Osteocyte (in vitro differentiated cells): ENCODE data around the gene GSK3B. TPM values are rescaled to one million over a fixed set of nuclear protein-coding genes. Genes with fewer than 3 reads are reported as not detected.

Experiments
- DNase-seq: peaks from one replicate; pipeline ENCODE4 v3.0.0; 2021; ENCODE audit warnings: mixed read lengths; ENCODE audit not compliant: unreplicated experiment; ENCODE audit errors: extremely low spot score
- H3K27ac Mint-ChIP-seq: one replicate; pipeline ENCODE4 v1.8.0; 2021; ENCODE audit warnings: mild to moderate bottlenecking, mixed read lengths; ENCODE audit not compliant: unreplicated experiment
- H3K27me3 Mint-ChIP-seq: one replicate; pipeline ENCODE4 v1.8.0; 2021; ENCODE audit warnings: mixed read lengths; ENCODE audit not compliant: unreplicated experiment
- H3K36me3 Mint-ChIP-seq: one replicate; pipeline ENCODE4 v1.8.0; 2021; ENCODE audit warnings: mixed read lengths; ENCODE audit not compliant: unreplicated experiment
- H3K4me1 Mint-ChIP-seq: one replicate; pipeline ENCODE4 v1.8.0; 2021; ENCODE audit warnings: mixed read lengths; ENCODE audit not compliant: unreplicated experiment
- H3K4me3 Mint-ChIP-seq: one replicate; pipeline ENCODE4 v1.8.0; 2021; ENCODE audit warnings: mild to moderate bottlenecking, moderate library complexity, mixed read lengths; ENCODE audit not compliant: unreplicated experiment
- H3K9me3 Mint-ChIP-seq: one replicate; pipeline ENCODE4 v1.8.0; 2021; ENCODE audit warnings: mixed read lengths; ENCODE audit not compliant: unreplicated experiment
- total RNA-seq: library from RNA; stranded (reverse); gene quantifications from 2 replicates; pipeline ENCODE4 v1.2.1, GENCODE V29; 2021
- TF ChIP-seq, protein P1 (sequence below): fragments of 200-600 bp; sonication (generic); IDR thresholded peaks from 2 replicates; pipeline ENCODE4 v1.5.0; 2021; ENCODE audit warnings: antibody characterized with exemption, mild to moderate bottlenecking, moderate library complexity

GSK3B gene
- total RNA-seq, 1 donor from 2014 or later: 80.0 TPM

GRCh38 chr3:119918992-119919933, 175.0 kb downstream of the GSK3B start:
- Mint-ChIP-seq H3K27ac (no peak overlapping the region), H3K27me3 (no peaks in the 10 kb centered on the region), H3K36me3 (peaks cover 35% of the 10 kb centered on the region), H3K4me1 (peaks cover 13% of the 10 kb centered on the region), H3K9me3 (peaks cover 9% of the 10 kb centered on the region), H3K4me3 (no peak overlapping the region)
- TF ChIP-seq, protein P1, sequence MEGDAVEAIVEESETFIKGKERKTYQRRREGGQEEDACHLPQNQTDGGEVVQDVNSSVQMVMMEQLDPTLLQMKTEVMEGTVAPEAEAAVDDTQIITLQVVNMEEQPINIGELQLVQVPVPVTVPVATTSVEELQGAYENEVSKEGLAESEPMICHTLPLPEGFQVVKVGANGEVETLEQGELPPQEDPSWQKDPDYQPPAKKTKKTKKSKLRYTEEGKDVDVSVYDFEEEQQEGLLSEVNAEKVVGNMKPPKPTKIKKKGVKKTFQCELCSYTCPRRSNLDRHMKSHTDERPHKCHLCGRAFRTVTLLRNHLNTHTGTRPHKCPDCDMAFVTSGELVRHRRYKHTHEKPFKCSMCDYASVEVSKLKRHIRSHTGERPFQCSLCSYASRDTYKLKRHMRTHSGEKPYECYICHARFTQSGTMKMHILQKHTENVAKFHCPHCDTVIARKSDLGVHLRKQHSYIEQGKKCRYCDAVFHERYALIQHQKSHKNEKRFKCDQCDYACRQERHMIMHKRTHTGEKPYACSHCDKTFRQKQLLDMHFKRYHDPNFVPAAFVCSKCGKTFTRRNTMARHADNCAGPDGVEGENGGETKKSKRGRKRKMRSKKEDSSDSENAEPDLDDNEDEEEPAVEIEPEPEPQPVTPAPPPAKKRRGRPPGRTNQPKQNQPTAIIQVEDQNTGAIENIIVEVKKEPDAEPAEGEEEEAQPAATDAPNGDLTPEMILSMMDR: peak; percentile 21
- no peak for DNase-seq

DNA sequence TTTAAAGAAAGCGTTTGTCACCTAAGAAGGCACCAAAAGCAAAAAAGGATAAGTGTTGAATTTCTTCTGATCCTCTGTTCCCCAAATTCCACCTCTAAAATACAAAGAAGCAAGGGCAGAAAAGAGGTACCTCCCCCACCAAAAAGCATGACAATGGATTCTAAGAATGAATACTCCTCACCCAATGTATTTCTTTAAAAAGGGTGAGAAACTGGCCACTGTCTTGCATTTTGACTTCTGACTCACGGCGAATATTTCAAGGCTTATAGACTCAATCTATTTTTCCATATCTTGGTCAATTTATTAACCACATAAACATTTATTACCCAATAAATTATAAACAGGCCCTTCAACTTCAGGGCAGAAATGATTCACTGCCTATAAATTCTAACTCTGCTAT, 181.2 kb downstream of the GSK3B start:
- DNase-seq: no peak
- H3K36me3 Mint-ChIP-seq: peaks cover 39% of the 10 kb centered on the region
- no peaks in the 10 kb centered on the region for H3K27me3 Mint-ChIP-seq
- H3K4me3 Mint-ChIP-seq: no peak overlapping the region
- no peaks in the 10 kb centered on the region for H3K9me3 Mint-ChIP-seq
- TF ChIP-seq, protein P1: no peak
- H3K27ac Mint-ChIP-seq: no peak overlapping the region
- H3K4me1 Mint-ChIP-seq: peaks cover 10% of the 10 kb centered on the region

DNA sequence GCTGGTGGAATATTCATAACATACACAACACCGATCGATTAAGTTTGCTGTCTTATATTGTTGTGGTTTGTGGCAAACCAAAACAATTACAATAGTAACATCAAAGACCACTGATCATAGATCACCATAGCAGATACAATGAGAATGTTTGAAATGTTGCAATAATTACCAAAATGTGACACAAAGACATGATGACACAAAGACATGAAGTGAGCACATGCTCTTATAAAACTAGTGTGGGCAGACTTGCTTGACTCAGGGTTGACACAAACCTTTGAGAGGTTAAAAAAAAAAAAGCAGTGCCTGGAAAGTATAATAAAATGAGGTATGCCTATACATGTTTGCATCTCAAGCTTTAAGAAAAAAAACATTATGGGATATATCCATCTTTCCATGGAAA, 182.0 kb downstream of the GSK3B start:
- no peak overlapping the region for H3K27ac Mint-ChIP-seq

DNA sequence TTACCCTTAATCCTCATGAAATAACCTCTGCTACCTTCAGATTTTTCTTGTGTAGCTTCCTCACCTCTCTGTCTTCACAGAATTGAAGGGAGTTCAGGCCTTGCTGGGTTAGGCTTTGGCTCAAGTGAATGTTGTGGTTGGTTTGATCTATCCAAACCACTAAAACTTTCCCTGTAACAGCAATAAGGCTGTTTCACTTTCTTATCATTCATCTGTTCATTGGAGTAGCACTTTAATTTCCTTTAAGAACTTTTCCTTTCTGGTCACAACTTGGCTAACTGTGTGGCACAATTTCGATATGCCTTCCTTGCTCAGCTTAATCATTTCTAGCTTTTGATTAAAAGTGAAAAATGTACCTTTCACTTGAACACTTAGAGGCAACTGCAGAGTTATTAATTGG, 182.5 kb downstream of the GSK3B start:
- TF ChIP-seq, protein P1: no peak
- no peaks in the 10 kb centered on the region for H3K9me3 Mint-ChIP-seq
- no peak for DNase-seq
- H3K36me3 Mint-ChIP-seq: peaks cover 39% of the 10 kb centered on the region
- no peak overlapping the region for H3K4me3 Mint-ChIP-seq
- H3K27ac Mint-ChIP-seq: no peak overlapping the region
- no peaks in the 10 kb centered on the region for H3K27me3 Mint-ChIP-seq
- peaks cover 5% of the 10 kb centered on the region for H3K4me1 Mint-ChIP-seq

More for the DNA sequence above, 182.0 kb downstream of the GSK3B start:
- H3K36me3 Mint-ChIP-seq: peaks cover 39% of the 10 kb centered on the region
- no peak for DNase-seq
- H3K9me3 Mint-ChIP-seq: no peaks in the 10 kb centered on the region
- TF ChIP-seq, protein P1: no peak
- H3K4me3 Mint-ChIP-seq: no peak overlapping the region
- H3K4me1 Mint-ChIP-seq: peaks cover 10% of the 10 kb centered on the region
- no peaks in the 10 kb centered on the region for H3K27me3 Mint-ChIP-seq

DNA sequence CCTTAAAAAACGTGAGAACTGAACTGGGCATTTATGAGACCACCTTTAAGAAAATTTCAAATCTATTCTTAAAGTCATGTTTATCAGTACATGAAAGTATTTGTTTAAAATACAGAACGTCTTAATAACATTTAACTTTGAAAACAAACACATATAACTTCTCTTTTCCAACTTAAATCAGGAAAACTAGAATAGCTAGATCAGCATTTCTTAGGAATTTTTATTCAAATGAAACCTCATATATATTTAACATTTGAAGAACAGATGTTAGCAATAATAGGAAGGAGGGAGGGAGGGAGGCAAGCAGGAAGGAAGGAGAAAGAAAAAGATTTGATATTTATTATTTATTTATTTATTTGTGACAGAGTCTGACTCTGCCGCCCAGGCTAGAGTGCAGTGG, 192.2 kb downstream of the GSK3B start:
- Mint-ChIP-seq H3K4me3 (no peak overlapping the region), H3K4me1 (no peaks in the 10 kb centered on the region), H3K27me3 (no peaks in the 10 kb centered on the region), H3K9me3 (no peaks in the 10 kb centered on the region), H3K27ac (no peak overlapping the region), H3K36me3 (peaks cover 23% of the 10 kb centered on the region)
- TF ChIP-seq, protein P1: no peak
- DNase-seq: no peak
